ENCODE data around the gene TXNL4B. TPM values are rescaled to one million over a fixed set of nuclear protein-coding genes. Genes with fewer than 3 reads are reported as not detected.
A peak's percentile ranks its signal among the peaks of the same experiment; 100 is the strongest.
"Not testable (repeated sequence)": the region's sequence is repeated elsewhere in the genome, so short reads cannot be mapped to it uniquely, and the experiment has no call there.

TXNL4B gene
- total RNA-seq, 1 donor = 8.1 TPM

GRCh38 chr16:72060405-72060804 lies 33.0 kb downstream of the TXNL4B start:
- H3K4me3 ChIP-seq (ENCODE audit: low read depth, low read length) = no peak overlapping the region
- no peak for TF ChIP-seq CTCF (IDR thresholded peaks at IDR 0.05; ENCODE audit: insufficient read depth, low read length)
- no peak for DNase-seq (ENCODE audit: low read depth)

GRCh38 chr16:72059060-72059459 lies 34.4 kb downstream of the TXNL4B start:
- not testable (repeated sequence) for DNase-seq (ENCODE audit: low read depth); H3K4me3 ChIP-seq (ENCODE audit: low read depth, low read length)

GRCh38 chr16:72057313-72057712 lies 36.1 kb downstream of the TXNL4B start:
- H3K4me3 ChIP-seq (ENCODE audit: low read depth, low read length); DNase-seq (ENCODE audit: low read depth): not testable (repeated sequence)

GRCh38 chr16:72055911-72056310 lies 37.5 kb downstream of the TXNL4B start:
- DNase-seq (ENCODE audit: low read depth) = no peak
- no peak for TF ChIP-seq CTCF (IDR thresholded peaks at IDR 0.05; ENCODE audit: insufficient read depth, low read length)
- no peak overlapping the region for H3K4me3 ChIP-seq (ENCODE audit: low read depth, low read length)

GRCh38 chr16:72054254-72054847 lies 39.1 kb downstream of the TXNL4B start, which contains the start of gene HP:
Gene HP (plus strand): TSS chr16:72054505. CDS start chr16:72054653, 148 bp downstream.
- H3K4me3 ChIP-seq (ENCODE audit: low read depth, low read length) = not testable (repeated sequence)

GRCh38 chr16:72051818-72052217 lies 41.6 kb downstream of the TXNL4B start:
- no peak for DNase-seq (ENCODE audit: low read depth)
- no peak overlapping the region for H3K4me3 ChIP-seq (ENCODE audit: low read depth, low read length)
- TF ChIP-seq CTCF (IDR thresholded peaks at IDR 0.05; ENCODE audit: insufficient read depth, low read length) = no peak

More at GRCh38 chr16:72054254-72054847, 39.1 kb downstream of the TXNL4B start, which contains the start of gene HP:
- peak; percentile 5 for DNase-seq (ENCODE audit: low read depth)

- no peak for TF ChIP-seq CTCF (IDR thresholded peaks at IDR 0.05; ENCODE audit: insufficient read depth, low read length)
- H3K4me3 ChIP-seq (ENCODE audit: low read depth, low read length) = no peak overlapping the region
- no peak for DNase-seq (ENCODE audit: low read depth)
These were observed 42.5 kb downstream of the TXNL4B start for GRCh38 chr16:72050769-72051464.

- H3K4me3 ChIP-seq (ENCODE audit: low read depth, low read length) = no peak overlapping the region
- no peak for TF ChIP-seq CTCF (IDR thresholded peaks at IDR 0.05; ENCODE audit: insufficient read depth, low read length)
- no peak for DNase-seq (ENCODE audit: low read depth)
These were observed 44.3 kb downstream of the TXNL4B start for GRCh38 chr16:72049110-72049509.
